NCI-H1436 treated with DMSO at 0.1 percent for 48 hours (cell line): Measurements from ENCODE around the gene DNAH7.

Experiments
- DNase-seq: peaks from one replicate; lab custom pipeline; 2025; lab: John Stamatoyannopoulos, UW

Gene DNAH7

DNA sequence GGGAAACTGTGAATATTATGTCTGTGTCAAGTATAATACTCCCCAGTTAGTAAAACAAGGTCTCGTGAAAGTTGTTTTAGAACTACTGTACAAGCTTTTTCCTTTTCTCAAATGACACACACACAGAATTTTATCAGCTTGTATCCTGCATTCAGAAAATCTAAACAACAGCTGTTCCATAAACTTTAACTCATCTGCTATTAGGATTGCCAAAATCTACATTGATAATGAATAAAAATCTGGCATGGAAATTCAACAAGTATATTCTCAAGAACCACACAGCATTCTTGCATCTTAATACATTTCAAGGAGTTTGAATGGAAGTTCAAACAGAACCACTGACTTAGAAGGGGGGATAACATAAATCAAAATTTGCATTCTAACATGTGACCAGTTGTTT is 260.4 kb downstream of the DNAH7 start:
- DNase-seq: no peak

DNA sequence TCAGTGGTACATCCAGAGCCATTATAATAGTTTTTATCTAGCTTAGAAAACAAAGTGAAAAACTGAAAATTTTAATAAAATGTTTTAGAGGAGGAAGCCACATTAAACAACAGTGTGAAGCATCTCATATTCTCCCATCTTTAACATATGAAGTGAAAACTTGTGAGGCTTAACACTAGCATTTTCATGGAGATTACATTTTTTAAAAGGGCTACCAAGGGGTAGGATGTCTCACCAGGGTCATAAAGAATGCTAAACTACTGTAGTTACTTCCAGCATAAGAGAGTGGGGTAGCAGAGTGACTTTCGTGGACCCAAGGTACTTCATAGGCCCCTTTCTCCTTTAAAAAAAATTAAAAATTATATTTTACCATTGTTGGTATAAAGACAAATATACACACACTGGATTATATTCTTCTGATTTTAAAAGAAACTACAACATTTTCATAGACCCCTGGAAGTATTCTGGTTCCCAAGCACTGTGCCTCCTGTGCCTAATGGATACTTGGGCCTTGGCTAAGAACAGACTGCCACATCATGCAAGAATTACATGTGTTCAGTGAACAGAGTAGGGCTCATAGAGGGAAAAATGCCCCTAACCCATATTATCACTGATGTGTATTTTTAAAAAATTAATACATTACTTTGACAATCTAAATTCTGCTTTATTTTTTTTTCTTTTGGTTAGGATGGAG is 263.2 kb downstream of the DNAH7 start:
- no peak for DNase-seq

DNA sequence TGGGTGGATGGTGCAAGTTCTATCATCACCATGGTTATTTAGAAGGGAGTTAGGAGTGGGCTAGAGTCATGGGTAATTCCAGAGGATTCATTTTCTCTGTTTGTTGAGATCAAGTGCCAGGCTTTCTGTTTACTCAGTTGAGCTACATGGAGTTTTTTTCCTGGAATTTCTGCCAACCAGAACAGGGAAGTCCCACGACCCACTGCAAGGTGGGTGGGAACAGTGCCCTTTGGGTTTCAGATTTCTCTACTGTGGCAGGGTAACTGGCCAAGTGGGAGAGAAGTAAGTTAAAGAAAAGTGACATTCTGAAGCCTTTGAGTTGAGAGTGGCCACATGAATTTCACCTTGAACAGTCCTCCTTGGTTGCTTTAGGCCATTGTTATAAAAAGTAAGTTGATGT is 272.8 kb downstream of the DNAH7 start:
- DNase-seq: no peak

- no peak for DNase-seq
Observed at GRCh38 chr2:195793881-195794280, 274.8 kb downstream of the DNAH7 start.

DNA sequence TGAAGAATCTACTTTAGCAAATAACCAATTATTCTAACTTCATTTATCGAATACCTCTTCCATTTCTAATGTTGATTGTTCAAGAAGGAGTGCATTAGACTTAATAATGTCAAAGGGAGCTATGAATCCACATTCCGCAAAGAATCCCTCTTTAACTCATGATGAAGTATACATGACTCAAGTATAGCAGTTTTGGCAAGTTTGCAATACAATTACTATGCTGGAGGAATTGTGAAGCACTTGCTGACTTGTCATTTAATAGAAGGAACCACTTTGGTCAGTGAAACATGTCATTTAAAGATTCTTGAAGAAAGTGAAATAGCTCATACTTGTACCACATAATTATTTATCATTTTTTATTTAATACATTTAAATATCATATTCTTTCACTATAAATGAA is 286.5 kb downstream of the DNAH7 start:
- DNase-seq: no peak

DNA sequence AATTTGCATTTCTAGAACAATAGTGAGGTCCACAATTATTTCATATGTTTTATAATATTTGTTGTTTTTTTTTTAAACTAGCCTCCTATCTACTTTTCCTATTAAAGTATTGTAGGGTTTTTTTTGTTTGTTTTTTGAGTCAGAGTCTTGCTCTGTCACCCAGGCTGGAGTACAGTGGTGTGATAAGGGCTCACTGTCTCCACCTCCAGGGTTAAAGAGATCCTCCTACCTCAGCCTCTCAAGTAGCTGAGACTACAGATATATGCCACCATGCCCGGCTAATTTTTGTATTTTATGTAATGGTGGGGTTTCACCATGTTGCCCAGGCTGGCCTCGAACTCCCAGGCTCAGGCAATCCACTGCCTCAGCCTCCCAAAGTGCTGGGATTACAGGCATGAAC is 289.1 kb downstream of the DNAH7 start:
- DNase-seq: no peak

GRCh38 chr2:195769975-195770374 is 298.7 kb downstream of the DNAH7 start:
- DNase-seq: no peak

DNA sequence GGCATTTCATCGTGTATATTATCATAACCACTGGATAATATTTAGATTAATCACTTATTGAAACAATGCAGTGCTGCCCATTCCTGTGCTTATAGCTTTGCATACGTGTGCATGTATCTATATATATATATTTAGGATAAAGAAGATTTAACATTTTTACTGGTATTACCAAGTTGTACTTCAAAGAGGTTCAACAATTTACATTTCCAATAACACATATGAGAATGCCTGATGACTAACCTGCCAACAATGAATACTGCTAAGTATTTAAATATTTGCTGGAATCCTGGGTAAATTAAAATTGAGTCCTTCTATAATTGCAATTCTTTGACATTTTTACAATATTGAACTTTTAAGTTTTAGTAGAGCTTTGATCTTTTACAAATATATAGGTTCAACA is 300.2 kb downstream of the DNAH7 start:
- DNase-seq: no peak

DNA sequence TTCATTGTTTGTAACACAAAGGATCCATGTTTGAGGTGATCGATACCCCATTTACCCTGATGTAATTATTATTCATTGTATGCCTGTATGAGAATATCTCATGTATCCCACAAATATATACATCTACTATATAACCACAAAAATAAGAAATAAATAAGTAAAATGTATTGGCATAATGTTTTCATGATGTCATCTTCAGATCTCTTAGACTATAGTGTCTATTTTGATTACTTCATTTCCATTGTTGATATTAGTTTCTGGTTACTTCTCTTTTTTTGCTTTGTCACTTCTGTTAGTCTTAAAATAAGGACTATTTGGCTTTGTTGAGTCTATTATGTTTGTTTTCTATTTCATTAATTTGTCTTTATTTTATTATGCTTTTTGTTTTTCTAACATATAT is 301.9 kb downstream of the DNAH7 start:
- DNase-seq: no peak

DNA sequence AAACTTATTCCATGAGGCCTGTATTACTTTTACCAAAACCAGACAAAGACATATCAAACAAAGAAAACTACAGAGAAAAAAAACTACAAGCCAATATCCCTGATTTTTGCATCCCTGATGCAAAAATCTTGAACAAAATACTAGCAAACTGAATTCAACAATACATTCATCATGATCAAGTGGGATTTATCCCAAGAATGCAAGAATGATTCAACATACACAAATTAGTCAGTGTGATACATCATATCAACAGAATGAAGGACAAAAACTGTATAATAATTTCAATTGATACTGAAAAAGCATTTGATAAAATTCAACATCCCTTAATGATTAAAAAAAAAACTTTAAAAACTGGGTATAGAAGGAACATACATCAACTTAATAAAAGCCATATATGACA is 304.8 kb downstream of the DNAH7 start:
- no peak for DNase-seq

GRCh38 chr2:195759877-195760276 is 308.8 kb downstream of the DNAH7 start:
- no peak for DNase-seq

DNA sequence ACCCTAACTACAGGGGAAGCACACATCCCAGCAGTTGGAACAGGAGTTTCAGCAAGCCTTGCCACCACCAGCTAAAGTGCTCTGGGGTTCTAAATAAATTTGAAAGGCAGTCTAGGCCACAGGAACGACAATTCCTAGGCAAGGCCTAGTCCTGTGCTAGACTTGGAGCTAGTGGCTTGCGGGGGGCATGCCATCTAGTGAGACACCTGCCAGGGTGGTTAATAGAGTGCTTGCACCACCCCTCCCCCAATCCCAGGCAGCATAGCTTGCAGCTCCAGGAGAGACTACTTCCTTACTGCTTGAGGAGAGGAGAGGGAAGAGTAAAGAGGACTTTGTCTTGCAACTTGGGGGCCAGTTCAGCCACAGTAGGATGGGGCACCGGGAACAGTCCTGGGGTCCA is 309.8 kb downstream of the DNAH7 start:
- DNase-seq: no peak

GRCh38 chr2:195756218-195756942 is 312.3 kb downstream of the DNAH7 start:
- no peak for DNase-seq

DNA sequence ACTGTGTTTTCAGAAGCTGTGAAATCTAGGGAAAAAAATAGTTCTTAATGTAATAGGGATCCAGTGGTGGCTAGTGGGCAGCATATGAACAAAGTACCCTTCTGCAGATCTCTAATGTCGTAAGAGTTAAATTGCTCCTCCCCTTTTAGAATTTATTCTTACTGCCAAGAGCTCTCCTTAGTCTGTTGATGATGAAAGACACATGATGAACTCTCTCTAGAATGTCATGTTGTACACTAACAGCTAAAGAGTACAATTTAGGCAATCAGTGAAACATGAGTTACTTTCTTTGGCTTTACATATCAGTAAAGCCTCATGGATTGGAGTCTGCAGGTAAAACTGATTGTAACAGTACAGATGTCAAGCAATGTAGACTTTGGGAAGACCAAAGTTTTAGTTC is 327.4 kb downstream of the DNAH7 start:
- no peak for DNase-seq

DNA sequence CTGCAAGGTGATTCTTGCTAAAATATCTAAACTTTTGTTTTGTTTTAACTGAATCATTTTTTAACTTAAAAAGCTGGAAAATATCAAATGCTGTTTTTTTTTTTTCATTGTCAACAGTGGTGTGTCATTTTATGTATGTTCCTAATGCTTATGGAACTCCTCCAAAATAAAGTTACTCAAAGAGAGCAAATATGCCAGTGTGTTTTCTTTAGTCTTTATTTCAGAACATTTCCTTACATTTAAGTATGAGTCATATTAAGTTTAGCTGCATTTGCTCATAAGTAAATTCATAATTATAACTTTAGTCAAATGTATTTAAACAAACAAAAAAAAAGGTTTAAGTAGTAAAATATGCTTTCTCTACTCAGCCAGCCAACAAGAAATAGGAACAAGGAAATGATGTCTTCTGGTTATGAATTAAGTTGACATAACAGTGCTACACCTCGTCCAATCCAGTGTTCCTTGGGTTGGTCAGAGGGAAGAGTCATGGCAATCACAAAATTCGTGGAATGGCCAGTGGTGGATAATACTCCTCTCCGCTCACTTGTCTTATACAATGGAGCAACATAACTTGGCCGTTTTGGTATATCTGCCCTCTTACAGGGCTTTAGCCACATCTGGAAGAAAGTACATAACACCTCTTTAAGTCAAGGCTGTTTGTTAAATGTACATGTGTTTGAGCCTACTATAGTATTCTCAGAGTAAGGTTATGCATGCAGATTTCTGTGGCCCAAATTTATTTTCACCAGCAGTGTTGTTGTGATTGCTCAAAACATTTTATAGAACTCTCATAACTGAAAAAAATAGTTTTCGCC is 330.9 kb downstream of the DNAH7 start:
- DNase-seq: no peak

DNA sequence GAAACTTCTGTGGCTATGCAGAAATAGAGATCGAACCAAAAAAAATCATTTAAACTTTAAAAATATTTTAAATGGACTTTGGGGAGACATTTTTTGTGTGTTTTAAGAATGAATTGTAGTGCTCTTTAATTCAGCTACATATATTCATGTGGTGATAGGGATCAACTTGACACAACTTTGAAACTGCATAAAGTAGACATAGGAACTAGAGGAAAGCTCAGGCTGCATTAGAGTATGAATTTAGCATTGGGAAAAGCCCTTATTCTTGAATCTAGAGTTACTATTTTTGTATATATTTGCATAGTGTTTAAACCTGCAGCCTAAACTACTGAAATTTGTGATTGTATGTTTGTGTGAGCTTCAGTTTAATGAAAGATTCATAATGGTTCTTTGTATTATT is 333.3 kb downstream of the DNAH7 start:
- no peak for DNase-seq

GRCh38 chr2:195734931-195735330 is 333.7 kb downstream of the DNAH7 start:
- no peak for DNase-seq

DNA sequence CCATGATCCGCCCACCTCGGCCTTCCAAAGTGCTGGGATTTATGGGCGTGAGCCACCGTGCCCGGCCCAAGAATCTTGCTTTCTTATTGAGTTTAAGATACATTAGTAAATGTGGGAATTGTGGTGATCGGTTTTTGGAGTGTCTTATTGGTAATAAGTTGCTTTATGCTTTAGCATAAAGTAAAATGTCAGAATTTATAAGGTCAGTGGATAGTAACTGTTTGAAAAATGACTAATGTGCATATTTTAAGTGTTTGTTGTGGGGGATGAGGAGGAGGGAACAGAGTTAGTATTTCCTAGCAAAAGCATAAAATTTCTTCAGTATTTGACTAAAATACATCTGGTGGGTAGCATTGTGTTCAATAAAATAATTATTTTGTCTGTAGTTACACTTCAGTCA is 334.2 kb downstream of the DNAH7 start:
- DNase-seq: no peak

- DNase-seq: no peak
Observed at GRCh38 chr2:195733831-195734230, 334.8 kb downstream of the DNAH7 start.

- no peak for DNase-seq
Observed at GRCh38 chr2:195732574-195732973, 336.1 kb downstream of the DNAH7 start.

- DNase-seq: no peak
Observed at GRCh38 chr2:195730912-195731311, 337.7 kb downstream of the DNAH7 start.

GRCh38 chr2:195727106-195727505 is 341.5 kb downstream of the DNAH7 start:
- no peak for DNase-seq

DNA sequence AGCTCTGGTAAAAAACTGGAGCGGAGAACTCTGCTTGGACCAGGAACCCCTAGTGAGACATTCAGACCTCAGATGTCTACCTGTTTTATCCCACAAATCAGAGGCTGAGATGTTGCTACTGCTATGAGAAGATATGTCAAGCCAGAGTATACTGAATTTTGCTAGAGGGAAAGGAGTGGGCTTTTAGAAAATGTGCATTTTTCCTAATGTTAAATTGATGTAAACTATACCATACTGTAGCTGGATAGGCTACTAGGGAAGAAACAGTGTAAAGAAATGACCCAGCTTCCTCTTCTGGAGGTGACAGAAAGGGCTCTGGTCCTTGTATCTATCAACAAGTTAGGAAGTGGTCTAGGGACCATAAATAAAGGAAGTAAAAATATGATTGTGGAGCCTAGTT is 346.6 kb downstream of the DNAH7 start:
- DNase-seq: no peak
